AG09309 (cell line): Measurements from ENCODE around the gene MAP4K2.

Experiments
- DNase-seq: peaks from one replicate; pipeline ENCODE4 v3.0.0-alpha.2; 2010; ENCODE audit warnings: low read depth
- H3K4me3 ChIP-seq: 2 replicates; pipeline ENCODE4 v1.5.1; 2011; ENCODE audit warnings: mild to moderate bottlenecking, low read depth, low read length, moderate library complexity; ENCODE audit not compliant: control insufficient read depth
- TF ChIP-seq, protein P1 (sequence below): IDR thresholded peaks from 2 replicates; pipeline ENCODE4 v1.5.1; 2011; ENCODE audit warnings: mild to moderate bottlenecking, low read depth, low read length, inconsistent platforms; ENCODE audit not compliant: insufficient read depth, control insufficient read depth; ENCODE audit errors: missing control alignments

MAP4K2 gene

GRCh38 chr11:64813826-64814225, 10.8 kb upstream of the MAP4K2 start:
- H3K4me3 ChIP-seq: no peak overlapping the region
- TF ChIP-seq, protein P1, sequence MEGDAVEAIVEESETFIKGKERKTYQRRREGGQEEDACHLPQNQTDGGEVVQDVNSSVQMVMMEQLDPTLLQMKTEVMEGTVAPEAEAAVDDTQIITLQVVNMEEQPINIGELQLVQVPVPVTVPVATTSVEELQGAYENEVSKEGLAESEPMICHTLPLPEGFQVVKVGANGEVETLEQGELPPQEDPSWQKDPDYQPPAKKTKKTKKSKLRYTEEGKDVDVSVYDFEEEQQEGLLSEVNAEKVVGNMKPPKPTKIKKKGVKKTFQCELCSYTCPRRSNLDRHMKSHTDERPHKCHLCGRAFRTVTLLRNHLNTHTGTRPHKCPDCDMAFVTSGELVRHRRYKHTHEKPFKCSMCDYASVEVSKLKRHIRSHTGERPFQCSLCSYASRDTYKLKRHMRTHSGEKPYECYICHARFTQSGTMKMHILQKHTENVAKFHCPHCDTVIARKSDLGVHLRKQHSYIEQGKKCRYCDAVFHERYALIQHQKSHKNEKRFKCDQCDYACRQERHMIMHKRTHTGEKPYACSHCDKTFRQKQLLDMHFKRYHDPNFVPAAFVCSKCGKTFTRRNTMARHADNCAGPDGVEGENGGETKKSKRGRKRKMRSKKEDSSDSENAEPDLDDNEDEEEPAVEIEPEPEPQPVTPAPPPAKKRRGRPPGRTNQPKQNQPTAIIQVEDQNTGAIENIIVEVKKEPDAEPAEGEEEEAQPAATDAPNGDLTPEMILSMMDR: no peak
- no peak for DNase-seq

GRCh38 chr11:64810891-64811272, 7.9 kb upstream of the MAP4K2 start:
- TF ChIP-seq, protein P1: no peak
- no peak for DNase-seq
- peak overlapping the region; percentile 18 for H3K4me3 ChIP-seq

- peak within 1 kb of the TSS; percentile 60 for H3K4me3 ChIP-seq
- peak; percentile 67 for DNase-seq
- TF ChIP-seq, protein P1: no peak
Measured at GRCh38 chr11:64810271-64810890, 7.4 kb upstream of the MAP4K2 start, which contains the start of gene MEN1. TSS of gene MEN1 (minus strand) at chr11:64810551. CDS start at chr11:64810109, 442 bp downstream.

DNA sequence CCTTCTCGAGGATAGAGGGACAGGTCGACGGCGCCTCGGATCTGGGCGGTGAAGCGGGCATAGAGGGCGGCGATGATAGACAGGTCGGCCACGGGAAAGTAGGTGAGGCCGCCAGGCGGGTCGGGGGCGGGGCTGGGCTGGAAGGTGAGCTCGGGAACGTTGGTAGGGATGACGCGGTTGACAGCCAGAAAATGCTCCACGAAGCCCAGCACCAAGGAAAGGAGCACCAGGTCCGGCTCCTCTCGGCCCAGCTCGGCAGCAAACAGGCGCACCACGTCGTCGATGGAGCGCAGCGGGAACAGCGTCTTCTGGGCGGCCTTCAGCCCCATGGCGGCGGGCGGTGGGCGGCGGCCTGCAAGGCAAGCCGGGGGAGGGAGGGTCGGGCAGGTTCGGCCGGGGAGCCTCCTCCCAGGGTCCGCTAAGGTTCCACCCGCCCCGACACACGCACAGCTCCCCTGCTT, 6.8 kb upstream of the MAP4K2 start:
- TF ChIP-seq, protein P1: no peak
- H3K4me3 ChIP-seq: peak overlapping the region; percentile 60
- no peak for DNase-seq

DNA sequence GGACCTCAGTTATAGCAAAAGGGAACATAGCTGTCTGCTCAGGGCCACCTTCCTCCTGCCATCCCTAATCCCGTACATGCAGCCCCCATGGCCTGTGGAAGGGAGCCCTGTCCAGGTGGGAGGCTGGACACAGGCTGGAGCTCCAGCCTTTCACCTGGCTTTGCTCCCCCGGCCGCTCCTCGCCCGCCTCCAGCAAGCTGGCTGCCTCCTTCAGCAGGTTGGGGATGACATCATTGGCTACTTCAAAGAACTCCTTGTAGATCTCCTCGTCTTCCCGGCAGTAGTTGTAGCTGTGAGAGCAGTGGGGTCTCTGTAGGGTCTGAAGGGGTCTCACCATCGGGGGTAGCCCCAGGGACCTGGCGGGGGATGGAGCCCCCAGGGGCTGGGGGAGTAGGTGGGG, 2.5 kb upstream of the MAP4K2 start:
- TF ChIP-seq, protein P1: no peak
- DNase-seq: no peak

DNA sequence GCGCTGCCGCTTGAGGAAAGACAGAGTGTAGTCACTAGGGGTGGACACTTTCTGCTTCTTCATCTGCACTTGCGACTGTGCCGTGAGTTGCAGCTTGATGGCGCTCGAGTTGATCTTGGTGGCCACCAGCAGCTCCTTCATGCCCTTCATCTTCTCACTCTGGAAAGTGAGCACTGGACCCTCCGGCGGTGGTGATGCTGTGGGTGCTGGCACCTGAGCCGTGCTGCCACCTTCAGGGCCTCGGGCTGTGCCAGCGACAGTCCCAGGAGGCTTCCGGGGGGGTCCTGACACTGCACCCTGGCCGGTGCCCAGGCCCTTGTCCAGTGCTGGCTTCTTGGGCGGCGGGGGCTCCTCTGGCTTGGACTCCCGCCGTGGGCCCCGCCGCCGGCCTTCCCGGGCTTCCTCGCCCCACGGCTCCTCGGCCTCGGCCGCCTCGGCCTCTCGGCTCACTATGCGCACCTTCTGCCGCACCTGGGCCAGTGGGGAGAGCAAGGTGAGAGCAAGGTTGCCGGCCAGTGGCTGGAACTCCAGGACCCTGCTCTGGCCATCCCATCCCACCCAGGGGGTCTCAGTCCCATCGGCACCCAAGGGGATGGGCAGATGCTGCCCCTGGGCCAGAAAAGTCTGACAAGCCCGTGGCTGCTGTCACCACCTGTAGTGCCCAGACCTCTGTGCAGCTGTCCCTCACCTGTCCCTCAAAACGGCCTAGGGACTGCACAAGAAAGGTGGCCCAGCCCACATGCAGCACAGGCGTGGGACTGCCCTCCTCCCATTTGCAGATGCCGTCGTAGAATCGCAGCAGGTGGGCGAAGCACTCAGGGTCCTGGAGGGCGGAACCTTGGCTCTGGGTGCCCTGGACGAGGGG, 1.6 kb upstream of the MAP4K2 start:
- no peak overlapping the region for H3K4me3 ChIP-seq
- TF ChIP-seq, protein P1: no peak
- DNase-seq: no peak

More for the DNA sequence above, 2.5 kb upstream of the MAP4K2 start:
- no peak overlapping the region for H3K4me3 ChIP-seq
